Measurements from ENCODE around the gene PNKD. TPM values are rescaled to one million over a fixed set of nuclear protein-coding genes. Genes with fewer than 3 reads are reported as not detected.

The PNKD gene
- total RNA-seq, 2 experiments from 2014 or later: 23.6 to 25.1 TPM

DNA sequence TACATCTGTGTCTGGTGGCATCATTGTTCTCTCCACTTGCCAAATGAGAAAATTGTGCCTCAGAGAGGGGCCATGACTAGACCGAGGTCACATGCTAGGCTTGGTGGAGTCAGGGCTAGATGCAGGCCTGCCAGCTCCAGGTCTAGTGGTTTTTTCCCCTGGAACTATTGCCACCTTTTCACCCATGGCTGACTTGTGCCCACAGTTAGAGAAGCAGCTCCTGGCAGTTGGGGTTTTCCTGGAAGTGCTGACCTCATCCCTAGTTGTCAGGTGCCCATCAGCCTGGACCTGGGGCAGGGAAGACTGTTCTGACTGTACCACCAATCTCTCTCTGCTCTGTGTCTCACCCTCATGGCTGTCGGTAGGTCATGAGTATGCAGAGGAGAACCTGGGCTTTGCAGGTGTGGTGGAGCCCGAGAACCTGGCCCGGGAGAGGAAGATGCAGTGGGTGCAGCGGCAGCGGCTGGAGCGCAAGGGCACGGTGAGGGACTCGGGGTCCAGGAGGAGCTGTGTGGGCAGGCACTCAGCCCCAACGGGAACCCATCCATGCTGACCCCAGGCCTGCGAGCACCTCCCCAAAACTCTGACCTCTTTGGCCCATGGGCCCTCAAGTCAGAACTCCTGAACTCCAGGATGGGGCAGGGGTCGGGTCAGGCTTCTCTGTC, 73.9 kb downstream of the PNKD start:
- no peaks in the 10 kb centered on the region for H3K27me3 Mint-ChIP-seq
- no peaks in the 10 kb centered on the region for H3K9me3 Mint-ChIP-seq
- H3K4me1 Mint-ChIP-seq: peaks cover 2% of the 10 kb centered on the region
- no peak overlapping the region for H3K27ac Mint-ChIP-seq
- H3K36me3 Mint-ChIP-seq: no peaks in the 10 kb centered on the region
- no peak overlapping the region for H3K4me3 Mint-ChIP-seq
- DNase-seq: no peak

- Mint-ChIP-seq H3K4me1 (peaks cover 2% of the 10 kb centered on the region), H3K27me3 (no peaks in the 10 kb centered on the region), H3K36me3 (no peaks in the 10 kb centered on the region), H3K27ac (no peak overlapping the region), H3K4me3 (no peak overlapping the region), H3K9me3 (no peaks in the 10 kb centered on the region)
- no peak for DNase-seq
These were observed 74.6 kb downstream of the PNKD start for GRCh38 chr2:218344755-218345417.

DNA sequence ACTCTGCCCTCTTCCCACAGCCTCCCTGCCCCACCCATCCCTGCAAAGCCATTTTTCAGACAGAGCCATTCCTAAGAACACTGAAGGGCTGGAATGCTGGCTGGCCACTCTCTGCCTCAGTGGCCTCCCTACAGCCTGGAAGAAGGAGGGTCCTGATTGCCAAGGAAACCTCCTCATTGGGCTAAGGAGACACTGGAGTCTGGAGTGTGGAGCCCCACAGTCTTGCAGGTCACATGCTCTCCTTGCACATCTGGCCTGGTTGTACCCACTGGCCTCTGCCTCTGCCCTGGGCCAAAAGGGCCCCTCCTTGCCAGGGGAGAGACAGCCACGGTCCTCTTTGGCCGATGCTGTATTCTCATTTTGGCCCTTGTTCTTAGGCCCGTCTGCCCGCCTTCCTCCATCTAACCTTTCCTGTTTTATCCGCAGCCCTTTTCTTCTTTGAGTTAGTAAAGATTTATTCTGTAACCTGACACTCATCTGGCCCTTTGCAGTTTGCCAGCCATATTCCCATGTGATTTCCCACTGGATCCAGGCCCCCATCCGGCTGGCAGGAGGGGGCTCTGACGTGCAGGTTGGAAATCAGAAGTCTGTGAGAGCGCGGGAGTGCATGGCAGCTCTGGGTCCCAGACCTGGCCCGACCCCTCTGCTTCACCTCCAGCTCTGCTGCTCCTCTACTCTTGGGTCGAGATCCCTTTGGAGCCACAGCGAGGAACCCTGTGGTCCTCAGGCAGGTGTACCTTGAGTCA, 75.3 kb downstream of the PNKD start:
- Mint-ChIP-seq H3K4me1 (peaks cover 2% of the 10 kb centered on the region), H3K36me3 (no peaks in the 10 kb centered on the region), H3K9me3 (no peaks in the 10 kb centered on the region), H3K27me3 (no peaks in the 10 kb centered on the region), H3K27ac (no peak overlapping the region), H3K4me3 (no peak overlapping the region)
- no peak for DNase-seq

DNA sequence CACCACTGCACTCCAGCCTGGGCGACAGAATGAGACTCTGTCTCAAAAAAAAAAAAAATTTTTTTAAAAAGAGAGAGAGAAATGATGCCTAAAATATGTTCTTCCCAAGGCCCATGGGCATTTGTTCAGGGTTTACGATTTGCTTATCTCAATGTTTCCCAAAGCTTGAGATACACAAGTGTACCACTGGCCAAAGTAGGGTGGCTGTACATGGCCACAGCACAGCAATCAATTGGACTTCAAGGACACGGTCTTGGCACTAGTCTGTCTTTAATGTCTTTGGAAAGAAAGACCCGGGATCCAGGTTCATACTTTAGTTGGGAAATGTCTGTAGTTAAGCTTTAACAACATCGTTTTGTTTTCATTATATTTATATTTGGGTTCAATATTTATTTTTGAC, 76.9 kb downstream of the PNKD start:
- H3K27ac Mint-ChIP-seq: no peak overlapping the region
- H3K36me3 Mint-ChIP-seq: peaks cover 4% of the 10 kb centered on the region
- DNase-seq: no peak
- peaks cover 2% of the 10 kb centered on the region for H3K4me1 Mint-ChIP-seq
- H3K9me3 Mint-ChIP-seq: peaks cover 6% of the 10 kb centered on the region
- H3K27me3 Mint-ChIP-seq: no peaks in the 10 kb centered on the region
- no peak overlapping the region for H3K4me3 Mint-ChIP-seq

GRCh38 chr2:218354045-218354444, 83.7 kb downstream of the PNKD start:
- H3K9me3 Mint-ChIP-seq: peaks cover 6% of the 10 kb centered on the region
- no peak for DNase-seq
- no peaks in the 10 kb centered on the region for H3K27me3 Mint-ChIP-seq
- no peak overlapping the region for H3K27ac Mint-ChIP-seq
- H3K4me3 Mint-ChIP-seq: no peak overlapping the region
- peaks cover 4% of the 10 kb centered on the region for H3K36me3 Mint-ChIP-seq
- no peaks in the 10 kb centered on the region for H3K4me1 Mint-ChIP-seq

GRCh38 chr2:218354850-218355443, 84.6 kb downstream of the PNKD start:
- H3K4me3 Mint-ChIP-seq: no peak overlapping the region
- H3K36me3 Mint-ChIP-seq: peaks cover 4% of the 10 kb centered on the region
- no peaks in the 10 kb centered on the region for H3K27me3 Mint-ChIP-seq
- peaks cover 6% of the 10 kb centered on the region for H3K9me3 Mint-ChIP-seq
- no peak overlapping the region for H3K27ac Mint-ChIP-seq
- H3K4me1 Mint-ChIP-seq: no peaks in the 10 kb centered on the region
- no peak for DNase-seq

DNA sequence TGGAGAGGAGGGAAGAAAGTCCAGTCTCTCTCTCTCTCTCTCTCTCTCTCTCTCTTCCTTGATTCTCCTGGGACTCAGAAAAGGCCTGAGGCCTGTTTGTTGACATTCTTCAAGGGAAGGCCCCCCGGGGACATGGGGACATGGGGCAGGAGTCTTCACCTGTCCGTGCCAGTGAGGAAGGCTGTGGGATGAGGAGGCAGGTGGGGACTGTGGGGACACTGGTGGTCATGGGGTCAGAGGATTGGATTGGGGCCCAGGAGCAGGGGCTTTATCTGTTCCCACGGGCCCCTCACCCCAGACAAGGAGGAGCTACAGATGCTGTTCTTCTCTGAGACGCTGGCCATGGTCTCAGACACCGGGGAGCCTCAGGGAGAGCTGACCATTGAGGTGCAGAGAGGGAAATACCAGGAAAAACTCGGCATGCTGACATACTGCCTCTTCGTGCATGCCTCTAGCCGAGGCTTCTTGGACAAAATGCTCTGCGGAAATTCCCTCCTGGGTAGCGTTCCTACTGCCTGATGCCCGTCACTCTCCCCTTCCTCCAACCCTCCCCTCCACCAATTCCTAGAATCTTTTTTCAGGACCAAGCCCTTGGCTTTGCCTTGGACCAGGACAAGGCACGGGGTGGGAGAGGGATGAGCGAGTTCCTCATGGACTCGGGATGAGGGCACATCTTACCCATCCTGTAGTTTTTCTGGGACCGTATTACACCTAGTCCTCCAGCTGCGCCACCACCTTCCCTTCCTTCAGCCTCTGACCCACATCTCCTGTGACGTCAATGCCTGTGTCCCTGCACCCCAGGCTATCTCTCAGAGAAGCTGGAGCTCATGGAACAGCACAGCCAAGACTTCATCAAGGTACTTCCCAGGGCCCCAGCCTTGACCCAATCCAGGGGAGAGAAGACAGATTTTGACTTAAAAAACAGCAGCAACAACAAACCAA, 87.2 kb downstream of the PNKD start:
- Mint-ChIP-seq H3K36me3 (no peaks in the 10 kb centered on the region), H3K4me1 (no peaks in the 10 kb centered on the region), H3K27me3 (no peaks in the 10 kb centered on the region), H3K27ac (no peak overlapping the region), H3K9me3 (no peaks in the 10 kb centered on the region), H3K4me3 (no peak overlapping the region)
- DNase-seq: no peak

GRCh38 chr2:218360453-218360852, 90.1 kb downstream of the PNKD start:
- H3K9me3 Mint-ChIP-seq: no peaks in the 10 kb centered on the region
- no peak overlapping the region for H3K27ac Mint-ChIP-seq
- no peak overlapping the region for H3K4me3 Mint-ChIP-seq
- no peak for DNase-seq
- H3K36me3 Mint-ChIP-seq: no peaks in the 10 kb centered on the region
- H3K4me1 Mint-ChIP-seq: no peaks in the 10 kb centered on the region
- H3K27me3 Mint-ChIP-seq: no peaks in the 10 kb centered on the region

DNA sequence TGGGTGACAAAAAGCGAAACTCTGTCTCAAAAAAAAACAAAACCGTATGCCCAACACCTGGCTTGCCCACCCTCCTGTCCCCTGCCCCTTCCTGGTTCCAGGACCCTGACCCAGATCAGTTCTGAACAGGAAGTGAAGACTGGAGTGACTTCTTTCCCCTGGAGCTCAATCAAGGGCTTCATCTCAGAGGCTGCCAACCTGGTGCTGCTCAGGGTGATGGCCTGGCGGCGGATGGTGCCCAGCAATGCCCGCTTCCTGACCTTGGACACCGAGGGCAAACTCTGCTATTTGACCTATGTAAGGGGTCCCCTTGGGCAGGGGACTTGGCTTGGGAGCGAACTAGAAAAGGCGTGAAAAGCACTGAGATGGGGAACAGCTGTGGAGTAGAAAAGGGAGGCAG, 92.3 kb downstream of the PNKD start:
- Mint-ChIP-seq H3K9me3 (no peaks in the 10 kb centered on the region), H3K36me3 (no peaks in the 10 kb centered on the region), H3K27me3 (no peaks in the 10 kb centered on the region), H3K4me1 (no peaks in the 10 kb centered on the region), H3K27ac (no peak overlapping the region), H3K4me3 (no peak overlapping the region)
- no peak for DNase-seq

GRCh38 chr2:218363736-218364135, 93.4 kb downstream of the PNKD start:
- Mint-ChIP-seq H3K9me3 (no peaks in the 10 kb centered on the region), H3K4me3 (no peak overlapping the region), H3K27me3 (no peaks in the 10 kb centered on the region), H3K27ac (no peak overlapping the region), H3K4me1 (peaks cover 2% of the 10 kb centered on the region), H3K36me3 (no peaks in the 10 kb centered on the region)
- no peak for DNase-seq

- Mint-ChIP-seq H3K36me3 (no peaks in the 10 kb centered on the region), H3K4me1 (peaks cover 2% of the 10 kb centered on the region), H3K27me3 (no peaks in the 10 kb centered on the region), H3K9me3 (no peaks in the 10 kb centered on the region), H3K27ac (no peak overlapping the region), H3K4me3 (no peak overlapping the region)
- DNase-seq: no peak
These were observed 93.9 kb downstream of the PNKD start for GRCh38 chr2:218364196-218364595.

- DNase-seq: no peak
- H3K4me3 Mint-ChIP-seq: peak overlapping the region; percentile 76
- H3K9me3 Mint-ChIP-seq: no peaks in the 10 kb centered on the region
- H3K36me3 Mint-ChIP-seq: no peaks in the 10 kb centered on the region
- H3K27me3 Mint-ChIP-seq: no peaks in the 10 kb centered on the region
- peaks cover 6% of the 10 kb centered on the region for H3K4me1 Mint-ChIP-seq
- H3K27ac Mint-ChIP-seq: peak overlapping the region; percentile 57
These were observed 96.5 kb downstream of the PNKD start for GRCh38 chr2:218366621-218367414.

GRCh38 chr2:218367415-218368149, 97.3 kb downstream of the PNKD start:
- H3K27ac Mint-ChIP-seq: peak overlapping the region; percentile 69
- no peaks in the 10 kb centered on the region for H3K36me3 Mint-ChIP-seq
- H3K4me3 Mint-ChIP-seq: peak overlapping the region; percentile 76
- peak; percentile 80 for DNase-seq
- H3K9me3 Mint-ChIP-seq: no peaks in the 10 kb centered on the region
- H3K27me3 Mint-ChIP-seq: no peaks in the 10 kb centered on the region
- H3K4me1 Mint-ChIP-seq: peaks cover 6% of the 10 kb centered on the region
